Fibroblast of lung (primary cell): ENCODE measurements around the gene ASTN2. TPM values are rescaled to one million over a fixed set of nuclear protein-coding genes. Genes with fewer than 3 reads are reported as not detected.

Source experiments
- DNase-seq, 2 donors: peaks; one replicate each; pipeline versions ENCODE4 v3.0.0 to v3.0.0-alpha.2; 2010; ENCODE audit warnings: low read depth in 2 of 2
- H2AFZ ChIP-seq: 2 replicates; pipeline ENCODE4 v1.5.1; 2012; ENCODE audit warnings: low read length, control low read depth, inconsistent platforms
- H3K27ac ChIP-seq: 2 replicates; pipeline ENCODE4 v1.5.1; 2011; ENCODE audit warnings: low read length, control low read depth; ENCODE audit not compliant: insufficient read depth
- H3K27me3 ChIP-seq: 2 replicates; pipeline ENCODE4 v1.5.1; 2011; ENCODE audit warnings: mild to moderate bottlenecking, low read length; ENCODE audit not compliant: control insufficient read depth, insufficient read depth
- H3K36me3 ChIP-seq: 2 replicates; pipeline ENCODE4 v1.5.1; 2011; ENCODE audit warnings: low read length; ENCODE audit not compliant: control insufficient read depth, insufficient read depth
- H3K4me1 ChIP-seq: 2 replicates; pipeline ENCODE4 v1.5.1; 2011; ENCODE audit warnings: low read length; ENCODE audit not compliant: control insufficient read depth, insufficient read depth; ENCODE audit errors: extremely low read depth
- H3K4me2 ChIP-seq: 2 replicates; pipeline ENCODE4 v1.5.1; 2011; ENCODE audit warnings: low read length, control low read depth; ENCODE audit not compliant: insufficient read depth; ENCODE audit errors: extremely low read depth
- H3K4me3 ChIP-seq, 4 experiments: fragments of 200-600 bp in 1 of 4; sonication (generic) in 1 of 4; replicated peaks in 1 of 4; 2 replicates each; pipeline ENCODE4 v1.5.1; 2011 to 2016; ENCODE audit warnings: low read length in 4 of 4, low read depth in 3 of 4, mild to moderate bottlenecking in 3 of 4, control low read depth in 2 of 4, inconsistent platforms in 1 of 4, mixed read lengths in 1 of 4; ENCODE audit not compliant: insufficient read depth in 1 of 4; ENCODE audit errors: control extremely low read depth in 1 of 4
- H3K79me2 ChIP-seq: 2 replicates; pipeline ENCODE4 v1.5.1; 2012; ENCODE audit warnings: mild to moderate bottlenecking, low read length, inconsistent platforms; ENCODE audit not compliant: control insufficient read depth, insufficient read depth
- H3K9ac ChIP-seq: 2 replicates; pipeline ENCODE4 v1.5.1; 2011; ENCODE audit warnings: mild to moderate bottlenecking, low read length, control low read depth; ENCODE audit not compliant: insufficient read depth
- H3K9me3 ChIP-seq: 2 replicates; pipeline ENCODE4 v1.5.1; 2012; ENCODE audit warnings: low read depth, low read length; ENCODE audit not compliant: control insufficient read depth, insufficient read depth
- H4K20me1 ChIP-seq: 2 replicates; pipeline ENCODE4 v1.5.1; 2011; ENCODE audit warnings: low read length; ENCODE audit not compliant: control insufficient read depth, insufficient read depth; ENCODE audit errors: extremely low read depth
- CTCF ChIP-seq, 2 donors: IDR thresholded peaks in 1 of 2; conservative IDR thresholded peaks in 1 of 2; 1 replicate in 1 of 2; 2 replicates in 1 of 2; pipeline ENCODE4 v1.5.1; 2011 to 2012; ENCODE audit warnings: low read length in 2 of 2, control low read depth in 1 of 2, inconsistent platforms in 1 of 2, low read depth in 1 of 2, mild to moderate bottlenecking in 1 of 2
- EZH2 ChIP-seq: IDR thresholded peaks from 2 replicates; pipeline ENCODE4 v1.5.1; 2012; ENCODE audit warnings: low read length, control low read depth, mild to moderate bottlenecking; ENCODE audit errors: missing control alignments
- polyA plus RNA-seq, 2 donors: library from polyadenylated mRNA; depleted of rRNA in 1 of 2; stranded (reverse) in 1 of 2; unstranded in 1 of 2; fragments of >200 nt; gene quantifications; 2 replicates each; pipeline ENCODE4 v1.2.1, GENCODE V29; 2011 to 2012; ENCODE audit warnings: missing spikeins in 1 of 2
- total RNA-seq: library from RNA; depleted of rRNA; stranded (reverse); fragments of >200 nt; gene quantifications from 2 replicates; pipeline ENCODE4 v1.2.1, GENCODE V29; 2014

Gene ASTN2
- total and polyA plus RNA-seq, 2 donors (not counting 1 experiment from before 2014, with no cell fraction given), result 2.2 to 19.2 TPM

DNA sequence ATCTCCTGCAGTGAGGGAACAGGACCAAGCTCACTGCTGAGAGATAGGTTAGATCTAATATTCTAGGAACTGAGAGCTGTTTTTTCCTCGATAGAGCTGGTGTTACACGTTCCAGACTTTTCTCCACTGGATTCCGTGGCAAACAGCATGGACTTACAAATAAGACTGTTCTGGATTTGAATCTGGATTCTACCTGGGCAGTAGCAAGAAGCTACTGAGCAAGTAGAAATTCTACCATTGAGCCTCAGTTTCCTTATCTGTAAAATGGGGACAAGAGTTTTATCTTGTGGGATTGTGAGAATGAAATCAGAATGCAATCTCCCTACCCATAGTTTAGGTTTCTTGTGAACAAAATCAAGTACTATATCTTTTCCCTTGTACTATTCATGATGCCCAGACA, 966.4 kb downstream of the ASTN2 start:
- H3K4me3 ChIP-seq, result no peak overlapping the region
- DNase-seq, result no peak
- H3K4me1 ChIP-seq, result no peaks in the 10 kb centered on the region
- H3K36me3 ChIP-seq, result no peaks in the 10 kb centered on the region
- H3K27me3 ChIP-seq, result no peaks in the 10 kb centered on the region
- H3K79me2 ChIP-seq, result no peaks in the 10 kb centered on the region
- H4K20me1 ChIP-seq, result no peaks in the 10 kb centered on the region
- no peak overlapping the region for H3K9ac ChIP-seq
- no peak overlapping the region for H3K4me2 ChIP-seq
- no peaks in the 10 kb centered on the region for H3K9me3 ChIP-seq
- H2AFZ ChIP-seq, result no peak overlapping the region
- no peak overlapping the region for H3K27ac ChIP-seq
- no peak for TF ChIP-seq EZH2
- no peak for TF ChIP-seq CTCF (conservative IDR thresholded peaks at IDR 0.05 in 1 of 2, IDR thresholded peaks at IDR 0.05 in 1 of 2; ENCODE audit: low read depth in 1 of 2, low read length in 2 of 2)

DNA sequence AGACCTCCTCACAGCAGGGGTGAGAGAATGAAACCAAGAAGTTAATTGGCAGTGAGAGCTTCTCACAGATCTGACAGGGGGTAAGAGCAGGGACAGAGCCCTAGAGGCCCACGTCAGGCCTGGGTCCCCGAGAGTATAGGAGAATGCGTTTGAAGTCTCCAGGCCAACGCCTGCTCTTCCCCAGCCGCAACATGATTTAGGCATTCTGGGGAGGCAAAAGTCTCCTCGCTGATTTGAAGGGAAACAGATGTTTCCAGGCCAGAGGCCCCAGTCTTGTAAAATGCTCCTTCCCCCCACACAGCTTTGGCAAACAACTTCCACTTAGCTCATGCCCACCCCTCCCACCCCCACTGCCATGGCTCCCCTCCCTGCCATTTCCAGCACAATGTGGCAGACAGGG, 966.9 kb downstream of the ASTN2 start:
- no peaks in the 10 kb centered on the region for H3K36me3 ChIP-seq
- no peaks in the 10 kb centered on the region for H3K4me1 ChIP-seq
- no peaks in the 10 kb centered on the region for H3K27me3 ChIP-seq
- TF ChIP-seq EZH2 (no peak), CTCF (conservative IDR thresholded peaks at IDR 0.05 in 1 of 2, IDR thresholded peaks at IDR 0.05 in 1 of 2; ENCODE audit: low read depth in 1 of 2, low read length in 2 of 2) (no peak)
- no peaks in the 10 kb centered on the region for H3K9me3 ChIP-seq
- no peaks in the 10 kb centered on the region for H3K79me2 ChIP-seq
- H3K27ac ChIP-seq, result no peak overlapping the region
- H3K4me3 ChIP-seq, result no peak overlapping the region
- H3K4me2 ChIP-seq, result no peak overlapping the region
- no peak overlapping the region for H3K9ac ChIP-seq
- DNase-seq, result peak in 1 of 2 donors; percentile 18
- no peak overlapping the region for H2AFZ ChIP-seq
- H4K20me1 ChIP-seq, result no peaks in the 10 kb centered on the region

GRCh38 chr9:116442528-116442927, 972.3 kb downstream of the ASTN2 start:
- Histone ChIP-seq H3K9ac (no peak overlapping the region), H3K27ac (no peak overlapping the region), H2AFZ (no peak overlapping the region), H4K20me1 (no peaks in the 10 kb centered on the region), H3K4me3 (no peak overlapping the region), H3K79me2 (no peaks in the 10 kb centered on the region), H3K4me1 (no peaks in the 10 kb centered on the region), H3K9me3 (no peaks in the 10 kb centered on the region), H3K27me3 (no peaks in the 10 kb centered on the region), H3K4me2 (no peak overlapping the region), H3K36me3 (no peaks in the 10 kb centered on the region)
- no peak for TF ChIP-seq EZH2
- TF ChIP-seq CTCF (conservative IDR thresholded peaks at IDR 0.05 in 1 of 2, IDR thresholded peaks at IDR 0.05 in 1 of 2; ENCODE audit: low read depth in 1 of 2, low read length in 2 of 2), result no peak
- DNase-seq, result no peak
